ENCODE data around the gene NAV2.

The NAV2 gene

GRCh38 chr11:19966441-19966840, 253.8 kb downstream of the NAV2 start:
- TF ChIP-seq, protein P1, sequence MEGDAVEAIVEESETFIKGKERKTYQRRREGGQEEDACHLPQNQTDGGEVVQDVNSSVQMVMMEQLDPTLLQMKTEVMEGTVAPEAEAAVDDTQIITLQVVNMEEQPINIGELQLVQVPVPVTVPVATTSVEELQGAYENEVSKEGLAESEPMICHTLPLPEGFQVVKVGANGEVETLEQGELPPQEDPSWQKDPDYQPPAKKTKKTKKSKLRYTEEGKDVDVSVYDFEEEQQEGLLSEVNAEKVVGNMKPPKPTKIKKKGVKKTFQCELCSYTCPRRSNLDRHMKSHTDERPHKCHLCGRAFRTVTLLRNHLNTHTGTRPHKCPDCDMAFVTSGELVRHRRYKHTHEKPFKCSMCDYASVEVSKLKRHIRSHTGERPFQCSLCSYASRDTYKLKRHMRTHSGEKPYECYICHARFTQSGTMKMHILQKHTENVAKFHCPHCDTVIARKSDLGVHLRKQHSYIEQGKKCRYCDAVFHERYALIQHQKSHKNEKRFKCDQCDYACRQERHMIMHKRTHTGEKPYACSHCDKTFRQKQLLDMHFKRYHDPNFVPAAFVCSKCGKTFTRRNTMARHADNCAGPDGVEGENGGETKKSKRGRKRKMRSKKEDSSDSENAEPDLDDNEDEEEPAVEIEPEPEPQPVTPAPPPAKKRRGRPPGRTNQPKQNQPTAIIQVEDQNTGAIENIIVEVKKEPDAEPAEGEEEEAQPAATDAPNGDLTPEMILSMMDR (conservative IDR thresholded peaks at IDR 0.05; ENCODE audit: low read depth) = no peak
- no peak overlapping the region for H3K27ac ChIP-seq
- CTCF ChIA-PET = no interaction called here
- no peak for DNase-seq (ENCODE audit: low spot score)
- POLR2A ChIA-PET (ENCODE audit: low non-redundant PET) = no interaction called here

GRCh38 chr11:19966927-19967326, 254.3 kb downstream of the NAV2 start:
- ChIA-PET POLR2A (ENCODE audit: low non-redundant PET) (no interaction called here), CTCF (no interaction called here)
- DNase-seq (ENCODE audit: low spot score) = no peak
- TF ChIP-seq, protein P1 (conservative IDR thresholded peaks at IDR 0.05; ENCODE audit: low read depth) = no peak
- no peak overlapping the region for H3K27ac ChIP-seq

- DNase-seq (ENCODE audit: low spot score) = no peak
- ChIA-PET CTCF (interaction anchor here (0.6 kb wide), 1 partner anchor 404 kb away, joined by 4 read pairs; no protein-coding TSS in a partner anchor), POLR2A (ENCODE audit: low non-redundant PET) (no interaction called here)
- no peak overlapping the region for H3K27ac ChIP-seq
- TF ChIP-seq, protein P1 (conservative IDR thresholded peaks at IDR 0.05; ENCODE audit: low read depth) = no peak
Measured at GRCh38 chr11:19967787-19968186, 255.2 kb downstream of the NAV2 start.

DNA sequence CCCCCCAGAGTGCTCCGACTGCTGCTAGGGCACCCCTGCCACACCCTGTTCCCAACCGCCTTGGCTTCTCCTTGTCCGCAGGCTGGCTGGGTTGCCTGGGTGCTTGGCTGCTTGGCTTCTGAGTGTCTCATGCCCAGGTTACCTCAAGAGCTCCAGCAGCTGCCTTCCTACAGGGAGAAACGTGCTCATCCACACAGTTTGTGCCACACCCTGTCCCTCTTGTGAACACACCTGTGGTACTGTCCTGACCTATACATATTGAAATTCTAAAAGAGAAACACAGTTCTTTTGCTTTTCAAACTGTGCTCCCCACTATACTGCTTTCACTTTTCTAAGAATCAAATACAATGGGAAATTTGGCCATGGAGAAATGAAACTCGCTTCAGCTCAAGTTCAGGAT, 256.2 kb downstream of the NAV2 start:
- TF ChIP-seq, protein P1 (conservative IDR thresholded peaks at IDR 0.05; ENCODE audit: low read depth) = no peak
- ChIA-PET POLR2A (ENCODE audit: low non-redundant PET) (no interaction called here), CTCF (no interaction called here)
- no peak for DNase-seq (ENCODE audit: low spot score)
- no peak overlapping the region for H3K27ac ChIP-seq

GRCh38 chr11:19970944-19971343, 258.3 kb downstream of the NAV2 start:
- H3K27ac ChIP-seq = no peak overlapping the region
- ChIA-PET CTCF (interaction anchor here (1.1 kb wide), 1 partner anchor 19 kb away, joined by 3 read pairs; no protein-coding TSS in a partner anchor), POLR2A (ENCODE audit: low non-redundant PET) (no interaction called here)
- TF ChIP-seq, protein P1 (conservative IDR thresholded peaks at IDR 0.05; ENCODE audit: low read depth) = no peak
- DNase-seq (ENCODE audit: low spot score) = no peak

DNA sequence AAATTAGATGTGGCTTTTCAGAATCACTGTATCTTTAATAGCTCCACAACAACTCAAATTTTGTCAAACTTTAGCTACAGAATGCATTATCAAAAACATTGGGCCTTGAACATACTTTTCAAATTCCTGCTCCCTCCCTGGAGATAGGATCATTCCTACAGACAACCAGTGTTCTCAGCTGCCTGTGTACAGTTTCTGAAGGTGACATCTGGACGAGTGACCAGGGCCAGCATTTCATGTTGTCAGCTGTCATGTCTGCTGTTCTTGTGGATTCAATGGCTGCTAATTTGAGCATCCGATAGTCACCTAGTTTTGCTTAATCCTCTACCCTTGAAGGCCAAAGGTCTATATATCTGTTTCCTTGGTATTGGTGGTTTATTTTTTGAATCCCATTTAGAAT, 259.5 kb downstream of the NAV2 start:
- ChIA-PET CTCF (interaction anchor here (0.7 to 1.1 kb wide), 3 partner anchors 13 to 66 kb away, joined by 3 to 4 read pairs (median 4); no protein-coding TSS in a partner anchor), POLR2A (ENCODE audit: low non-redundant PET) (no interaction called here)
- DNase-seq (ENCODE audit: low spot score) = no peak
- no peak overlapping the region for H3K27ac ChIP-seq
- TF ChIP-seq, protein P1 (conservative IDR thresholded peaks at IDR 0.05; ENCODE audit: low read depth) = no peak
